HEK293 (cell line): Measurements from ENCODE around the gene CATSPER1.
"Not testable (repeated sequence)": the region's sequence is repeated elsewhere in the genome, so short reads cannot be mapped to it uniquely, and the experiment has no call there.

ENCODE experiments used
- CTCF ChIA-PET: fragments of 350-600 bp; formaldehyde crosslinking; extraction: SDS; loops from one replicate; lab custom pipeline; 2021; ENCODE audit warnings: antibody characterized with exemption; lab: Yijun Ruan, JAX
- POLR2A ChIA-PET: fragments of 300-600 bp; formaldehyde crosslinking; extraction: SDS; loops from one replicate; lab custom pipeline; 2020; ENCODE audit warnings: antibody characterized with exemption, inconsistent platforms; lab: Yijun Ruan, JAX
- H3K27ac ChIP-seq: fragments of 200-500 bp; sonication (Bioruptor generic); 2 replicates; pipeline ENCODE4 v1.5.1; 2014; ENCODE audit warnings: low read depth, low read length, control low read depth, inconsistent platforms; ENCODE audit errors: extremely low read depth
- H3K36me3 ChIP-seq, 2 experiments: fragments of 200-500 bp in 1 of 2; sonication (Bioruptor generic) in 1 of 2; 1 replicate in 1 of 2; 2 replicates in 1 of 2; pipeline ENCODE4 v1.5.1; 2014 to 2017; ENCODE audit warnings: inconsistent platforms in 2 of 2, low read length in 2 of 2; ENCODE audit not compliant: control insufficient read depth in 2 of 2, insufficient read depth in 1 of 2
- H3K4me1 ChIP-seq: fragments of 200-500 bp; sonication (Bioruptor generic); 2 replicates; pipeline ENCODE4 v1.5.1; 2014; ENCODE audit warnings: mild to moderate bottlenecking, low read length, inconsistent platforms; ENCODE audit not compliant: control insufficient read depth, insufficient read depth
- H3K4me3 ChIP-seq: 2 replicates; pipeline ENCODE4 v1.5.1; 2011; ENCODE audit warnings: low read depth, mild to moderate bottlenecking, control low read depth, low read length, moderate library complexity
- H3K9me3 ChIP-seq: fragments of 200-500 bp; sonication (Bioruptor generic); 2 replicates; pipeline ENCODE4 v1.5.1; 2014; ENCODE audit warnings: low read depth, low read length, inconsistent platforms; ENCODE audit not compliant: control insufficient read depth, insufficient read depth
- HOXA7 ChIP-seq: sonication (generic); formaldehyde crosslinking; IDR thresholded peaks from 2 replicates; pipeline ENCODE4 v1.8.1; 2022; ENCODE audit warnings: missing genetic modification reagents, borderline replicate concordance
- HOXC10 ChIP-seq: sonication (generic); formaldehyde crosslinking; IDR thresholded peaks from 2 replicates; pipeline ENCODE4 v1.8.1; 2023; ENCODE audit warnings: mild to moderate bottlenecking, missing genetic modification reagents
- KLF9 ChIP-seq: fragments of 450-650 bp; formaldehyde crosslinking; IDR thresholded peaks from 2 replicates; pipeline ENCODE4 v1.5.1; 2016; ENCODE audit warnings: missing biosample characterization, missing genetic modification characterization, low read depth
- RBAK ChIP-seq: fragments of 450-650 bp; formaldehyde crosslinking; IDR thresholded peaks from 2 replicates; pipeline ENCODE4 v1.5.1; 2016; ENCODE audit warnings: missing biosample characterization, missing genetic modification characterization
- SCRT1 ChIP-seq: fragments of 450-650 bp; formaldehyde crosslinking; IDR thresholded peaks from 2 replicates; pipeline ENCODE4 v1.5.1; 2016; ENCODE audit warnings: missing biosample characterization, missing genetic modification characterization, borderline replicate concordance
- SCRT2 ChIP-seq: fragments of 450-650 bp; formaldehyde crosslinking; IDR thresholded peaks from 2 replicates; pipeline ENCODE4 v1.5.1; 2016; ENCODE audit warnings: missing biosample characterization, missing genetic modification characterization
- SP2 ChIP-seq: fragments of 450-650 bp; formaldehyde crosslinking; IDR thresholded peaks from 2 replicates; pipeline ENCODE4 v1.5.1; 2016; ENCODE audit warnings: missing biosample characterization, missing genetic modification characterization
- ZNF169 ChIP-seq: fragments of 450-650 bp; formaldehyde crosslinking; IDR thresholded peaks from 2 replicates; pipeline ENCODE4 v1.5.1; 2016; ENCODE audit warnings: missing biosample characterization, missing genetic modification characterization
- ZNF174 ChIP-seq: fragments of 450-650 bp; formaldehyde crosslinking; IDR thresholded peaks from 2 replicates; pipeline ENCODE4 v1.5.0; 2017; ENCODE audit warnings: missing biosample characterization, mild to moderate bottlenecking, missing genetic modification characterization
- ZNF23 ChIP-seq: fragments of 450-650 bp; formaldehyde crosslinking; IDR thresholded peaks from 2 replicates; pipeline ENCODE4 v1.5.1; 2016; ENCODE audit warnings: missing biosample characterization, missing genetic modification characterization, borderline replicate concordance
- ZNF280D ChIP-seq: fragments of 450-650 bp; formaldehyde crosslinking; IDR thresholded peaks from 2 replicates; pipeline ENCODE4 v1.5.1; 2016; ENCODE audit warnings: missing biosample characterization, missing genetic modification characterization
- ZNF362 ChIP-seq: fragments of 450-650 bp; formaldehyde crosslinking; IDR thresholded peaks from 2 replicates; pipeline ENCODE4 v1.5.1; 2016; ENCODE audit warnings: missing biosample characterization, missing genetic modification characterization
- ZNF37A ChIP-seq: fragments of 450-650 bp; IDR thresholded peaks from 2 replicates; pipeline ENCODE4 v1.5.1; 2018; ENCODE audit warnings: missing biosample characterization, missing genetic modification characterization
- ZNF404 ChIP-seq: fragments of 450-650 bp; formaldehyde crosslinking; IDR thresholded peaks from 2 replicates; pipeline ENCODE4 v1.5.1; 2017; ENCODE audit warnings: missing biosample characterization, missing genetic modification characterization
- ZNF514 ChIP-seq: fragments of 450-650 bp; formaldehyde crosslinking; IDR thresholded peaks from 2 replicates; pipeline ENCODE4 v1.5.1; 2016; ENCODE audit warnings: missing biosample characterization, missing genetic modification characterization
- ZNF561 ChIP-seq: fragments of 450-650 bp; IDR thresholded peaks from 2 replicates; pipeline ENCODE4 v1.5.1; 2018; ENCODE audit warnings: missing biosample characterization, missing genetic modification characterization, borderline replicate concordance
- ZNF645 ChIP-seq: fragments of 450-650 bp; formaldehyde crosslinking; IDR thresholded peaks from 2 replicates; pipeline ENCODE4; 2016; ENCODE audit warnings: missing biosample characterization, missing genetic modification characterization
- ZNF768 ChIP-seq: fragments of 450-650 bp; formaldehyde crosslinking; IDR thresholded peaks from 2 replicates; pipeline ENCODE4 v1.5.1; 2018; ENCODE audit warnings: missing biosample characterization, mild to moderate bottlenecking, missing genetic modification characterization
- ZNF791 ChIP-seq: fragments of 450-650 bp; formaldehyde crosslinking; IDR thresholded peaks from 2 replicates; pipeline ENCODE4 v1.5.1; 2016; ENCODE audit warnings: missing biosample characterization, missing genetic modification characterization
- ZNF792 ChIP-seq: fragments of 450-650 bp; formaldehyde crosslinking; IDR thresholded peaks from 2 replicates; pipeline ENCODE4 v1.5.1; 2016; ENCODE audit warnings: missing biosample characterization, missing genetic modification characterization
- ZSCAN16 ChIP-seq: fragments of 450-650 bp; formaldehyde crosslinking; IDR thresholded peaks from 2 replicates; pipeline ENCODE4 v1.5.1; 2016; ENCODE audit warnings: missing biosample characterization, missing genetic modification characterization
- TF ChIP-seq, protein P1 (sequence below): fragments of 450-650 bp; formaldehyde crosslinking; IDR thresholded peaks from 2 replicates; pipeline ENCODE4 v1.5.1; 2016; ENCODE audit warnings: missing biosample characterization, missing genetic modification characterization, low read depth

CATSPER1 gene

DNA sequence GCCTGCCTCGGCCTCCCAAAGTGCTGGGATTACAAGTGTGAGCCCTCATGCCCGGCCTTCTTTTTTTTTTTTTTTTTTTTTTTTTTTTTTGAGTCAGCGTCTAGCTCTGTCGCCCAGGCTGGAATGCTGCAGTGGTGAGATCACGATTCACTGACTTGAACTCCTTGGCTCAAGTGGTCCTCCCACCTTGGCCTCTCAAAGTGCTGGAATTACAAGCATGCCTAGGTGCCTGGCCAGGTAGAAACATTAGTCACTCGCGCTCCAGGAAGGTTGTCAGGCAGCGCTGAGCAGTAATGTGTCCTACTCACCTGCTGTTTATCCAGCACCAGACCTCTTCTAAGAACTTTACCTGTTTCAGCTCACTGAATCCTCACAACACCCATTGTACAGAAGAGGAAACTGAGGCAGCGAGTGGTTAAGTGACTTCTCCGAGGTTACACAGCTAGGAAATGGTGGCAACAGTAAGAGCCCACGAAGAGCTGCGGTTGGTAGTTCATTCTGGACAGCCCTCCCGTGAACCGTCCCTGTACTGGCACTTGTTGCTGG lies 15.0 kb downstream of the CATSPER1 start:
- H3K36me3 ChIP-seq, result peaks cover 0 to under 1% of the 10 kb centered on the region in 2 experiments; a peak in 1 of 3 replicates
- CTCF ChIA-PET, result interaction anchor here (0.7 to 3.1 kb wide), 4 partner anchors 11 to 375 kb away, joined by 3 to 15 read pairs (median 4); no protein-coding TSS in a partner anchor
- H3K4me1 ChIP-seq, result no peaks in the 10 kb centered on the region
- no peak overlapping the region for H3K4me3 ChIP-seq
- H3K27ac ChIP-seq, result no peak overlapping the region
- no peaks in the 10 kb centered on the region for H3K9me3 ChIP-seq
- TF ChIP-seq SCRT1 (0 out of 2 replicates have a peak, but pooled peaks have one; percentile 12), ZNF169 (tag by site-specific recombination) (no peak), ZSCAN16 (no peak), SCRT2 (peak; percentile 31; the same call in 1 of the 2 replicates)
- POLR2A ChIA-PET, result interaction anchor here (0.6 to 1.4 kb wide), 4 partner anchors 9 to 471 kb away, joined by 3 to 5 read pairs (median 3); partner anchors contain the start of genes BANF1, EIF1AD and FIBP

GRCh38 chr11:66010036-66010435 lies 16.2 kb downstream of the CATSPER1 start:
- H3K9me3 ChIP-seq, POLR2A ChIA-PET, H3K4me3 ChIP-seq, H3K4me1 ChIP-seq, H3K27ac ChIP-seq: not testable (repeated sequence)
- peaks cover 0 to 14% of the 10 kb centered on the region in 2 experiments; a peak in 1 of 3 replicates for H3K36me3 ChIP-seq
- CTCF ChIA-PET, result interaction anchor here (3.1 kb wide), 1 partner anchor 12 kb away, joined by 15 read pairs; no protein-coding TSS in a partner anchor

GRCh38 chr11:66008468-66009101 lies 17.7 kb downstream of the CATSPER1 start:
- no peaks in the 10 kb centered on the region for H3K4me1 ChIP-seq
- ChIA-PET POLR2A (interaction anchor here (0.6 to 1.4 kb wide), 6 partner anchors 11 to 150 kb away, joined by 3 to 4 read pairs (median 4); no protein-coding TSS in a partner anchor), CTCF (interaction anchor here (0.5 to 2.2 kb wide), 7 partner anchors 9 to 436 kb away, joined by 3 to 11 read pairs (median 6); no protein-coding TSS in a partner anchor)
- H3K27ac ChIP-seq, result no peak overlapping the region
- peaks cover 0 to 27% of the 10 kb centered on the region in 2 experiments; a peak in 1 of 3 replicates for H3K36me3 ChIP-seq
- H3K9me3 ChIP-seq, result no peaks in the 10 kb centered on the region
- no peak overlapping the region for H3K4me3 ChIP-seq
- TF ChIP-seq HOXC10 (CRISPR knock-in tag) (no peak), SP2 (tag by site-specific recombination) (no peak), ZNF645 (tag by site-specific recombination) (no peak), HOXA7 (CRISPR knock-in tag) (no peak), ZNF174 (tag by site-specific recombination) (no peak), ZNF561 (tag by site-specific recombination) (no peak), ZNF768 (tag by site-specific recombination) (no peak), ZNF791 (tag by site-specific recombination) (no peak), KLF9 (no peak), ZNF792 (tag by site-specific recombination) (no peak), ZNF404 (tag by site-specific recombination) (no peak), ZNF280D (tag by site-specific recombination) (no peak), RBAK (tag by site-specific recombination) (no peak), ZNF514 (tag by site-specific recombination) (no peak), ZNF37A (tag by site-specific recombination) (no peak), ZNF23 (tag by site-specific recombination) (no peak), ZNF362 (tag by site-specific recombination) (no peak)
- TF ChIP-seq, protein P1, sequence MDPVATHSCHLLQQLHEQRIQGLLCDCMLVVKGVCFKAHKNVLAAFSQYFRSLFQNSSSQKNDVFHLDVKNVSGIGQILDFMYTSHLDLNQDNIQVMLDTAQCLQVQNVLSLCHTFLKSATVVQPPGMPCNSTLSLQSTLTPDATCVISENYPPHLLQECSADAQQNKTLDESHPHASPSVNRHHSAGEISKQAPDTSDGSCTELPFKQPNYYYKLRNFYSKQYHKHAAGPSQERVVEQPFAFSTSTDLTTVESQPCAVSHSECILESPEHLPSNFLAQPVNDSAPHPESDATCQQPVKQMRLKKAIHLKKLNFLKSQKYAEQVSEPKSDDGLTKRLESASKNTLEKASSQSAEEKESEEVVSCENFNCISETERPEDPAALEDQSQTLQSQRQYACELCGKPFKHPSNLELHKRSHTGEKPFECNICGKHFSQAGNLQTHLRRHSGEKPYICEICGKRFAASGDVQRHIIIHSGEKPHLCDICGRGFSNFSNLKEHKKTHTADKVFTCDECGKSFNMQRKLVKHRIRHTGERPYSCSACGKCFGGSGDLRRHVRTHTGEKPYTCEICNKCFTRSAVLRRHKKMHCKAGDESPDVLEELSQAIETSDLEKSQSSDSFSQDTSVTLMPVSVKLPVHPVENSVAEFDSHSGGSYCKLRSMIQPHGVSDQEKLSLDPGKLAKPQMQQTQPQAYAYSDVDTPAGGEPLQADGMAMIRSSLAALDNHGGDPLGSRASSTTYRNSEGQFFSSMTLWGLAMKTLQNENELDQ (tag by site-specific recombination), result no peak
